ENCODE measurements around the gene MT1B. TPM values are rescaled to one million over a fixed set of nuclear protein-coding genes. Genes with fewer than 3 reads are reported as not detected.
A peak's percentile ranks its signal among the peaks of the same experiment; 100 is the strongest.

MT1B gene
- total and polyA plus RNA-seq, 9 donors = not detected

- Histone ChIP-seq H3K27me3 (no peaks in the 10 kb centered on the region), H3K36me3 (no peaks in the 10 kb centered on the region), H3K27ac (no peak overlapping the region), H3K9me3 (no peaks in the 10 kb centered on the region), H3K4me3 (no peak overlapping the region), H3K4me1 (ENCODE audit: insufficient read depth) (peaks cover 11% of the 10 kb centered on the region)
- WGBS, 3 donors = 63 to 81% (median 81%) methylated on average over 1 of the region's 1 CpG
- intact Hi-C loops (cut with DNase I) = no loop called here
- DNase-seq = no peak
- TF ChIP-seq CTCF (IDR thresholded peaks at IDR 0.05) (no peak), EP300 (IDR thresholded peaks at IDR 0.05) (no peak), POLR2A (IDR thresholded peaks at IDR 0.05) (no peak)
Measured at GRCh38 chr16:56639045-56639444, 12.6 kb upstream of the MT1B start.

DNA sequence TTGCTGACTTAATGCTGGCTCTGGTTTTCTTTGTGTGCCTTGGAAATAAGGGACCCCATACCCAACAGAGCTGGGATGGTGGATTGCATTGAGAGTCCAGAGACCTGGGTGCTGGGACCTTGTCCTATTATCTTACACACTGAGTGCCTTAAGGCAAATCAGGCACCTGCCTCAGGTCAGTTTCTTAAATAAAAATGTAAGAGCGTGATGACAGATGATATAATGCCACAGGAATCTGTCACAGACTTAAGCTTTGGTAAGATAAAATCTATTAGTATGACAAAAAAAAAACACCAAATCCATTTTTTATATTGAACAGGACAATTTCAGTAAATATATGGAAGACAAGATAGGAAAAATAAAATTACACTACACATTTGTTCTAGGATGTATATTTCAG is 11.6 kb upstream of the MT1B start:
- Histone ChIP-seq H3K9me3 (no peaks in the 10 kb centered on the region), H3K4me1 (ENCODE audit: insufficient read depth) (peaks cover 11% of the 10 kb centered on the region), H3K4me3 (no peak overlapping the region), H3K27me3 (no peaks in the 10 kb centered on the region), H3K27ac (no peak overlapping the region), H3K36me3 (no peaks in the 10 kb centered on the region)
- 79 to 91% (median 87%) methylated on average over 1 of the region's 1 CpG for WGBS, 3 donors
- no peak for DNase-seq
- no peak for TF ChIP-seq CTCF (IDR thresholded peaks at IDR 0.05)
- intact Hi-C loops (cut with DNase I) = no loop called here

GRCh38 chr16:56641166-56641565 is 10.5 kb upstream of the MT1B start:
- Histone ChIP-seq H3K27ac (no peak overlapping the region), H3K4me3 (no peak overlapping the region), H3K4me1 (ENCODE audit: insufficient read depth) (peaks cover 9% of the 10 kb centered on the region), H3K36me3 (no peaks in the 10 kb centered on the region), H3K9me3 (no peaks in the 10 kb centered on the region), H3K27me3 (no peaks in the 10 kb centered on the region)
- no peak for DNase-seq
- no peak for TF ChIP-seq CTCF (IDR thresholded peaks at IDR 0.05)
- TF ChIP-seq POLR2A (IDR thresholded peaks at IDR 0.05) = no peak
- no peak for TF ChIP-seq EP300 (IDR thresholded peaks at IDR 0.05)
- 94 to 100% (median 98%) methylated on average over 2 of the region's 2 CpGs for WGBS, 3 donors
- intact Hi-C loops (cut with DNase I) = no loop called here

GRCh38 chr16:56643080-56643778 is 8.5 kb upstream of the MT1B start:
- WGBS, 3 donors = 2 to 5% (median 4%) methylated on average over 29 to 42 of the region's 42 CpGs
- no peak for TF ChIP-seq POLR2A (IDR thresholded peaks at IDR 0.05)
- peak in 2 of 3 donors; percentile 23 to 26 for TF ChIP-seq CTCF (IDR thresholded peaks at IDR 0.05)
- peak; percentile 82 for TF ChIP-seq EP300 (IDR thresholded peaks at IDR 0.05)
- no peaks in the 10 kb centered on the region for H3K9me3 ChIP-seq
- no peaks in the 10 kb centered on the region for H3K27me3 ChIP-seq
- DNase-seq = peak in 3 of 5 donors; percentile 51 to 73 (median 57)
- peak overlapping the region; percentile 2 for H3K4me3 ChIP-seq
- intact Hi-C loops (cut with DNase I) = no loop called here
- peaks cover 6% of the 10 kb centered on the region for H3K4me1 ChIP-seq (ENCODE audit: insufficient read depth)
- H3K27ac ChIP-seq = no peak overlapping the region
- no peaks in the 10 kb centered on the region for H3K36me3 ChIP-seq
